ENCODE measurements around the gene MRPL52.
"Not testable (repeated sequence)": the region's sequence is repeated elsewhere in the genome, so short reads cannot be mapped to it uniquely, and the experiment has no call there.

MRPL52 gene

DNA sequence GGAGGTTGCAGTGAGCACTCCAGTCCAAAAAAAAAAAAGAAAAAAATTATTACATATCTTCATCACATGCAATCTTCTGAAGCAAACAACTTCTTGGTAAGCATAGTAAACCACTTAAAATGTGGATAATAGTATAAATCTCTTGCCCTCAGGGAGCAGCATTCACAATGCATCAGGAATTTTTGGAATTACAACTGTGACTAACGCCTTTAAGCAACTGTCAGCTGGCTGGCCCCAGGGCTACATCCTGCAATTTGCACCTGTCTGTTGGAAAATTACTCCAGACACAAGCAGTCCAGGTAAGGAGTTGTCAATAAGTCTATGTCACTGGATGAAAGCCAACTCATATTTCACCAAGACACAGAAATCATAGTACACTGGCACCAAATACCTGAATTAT is 9.0 kb upstream of the MRPL52 start:
- Mint-ChIP-seq H3K27me3 (no peaks in the 10 kb centered on the region), H3K27ac (no peak overlapping the region), H3K9me3 (no peaks in the 10 kb centered on the region), H3K4me1 (peaks cover 29 to 69% of the 10 kb centered on the region in 2 donors), H3K36me3 (no peaks in the 10 kb centered on the region), H3K4me3 (no peak overlapping the region)
- DNase-seq (no peak), ATAC-seq (replicated peaks) (no peak)

DNA sequence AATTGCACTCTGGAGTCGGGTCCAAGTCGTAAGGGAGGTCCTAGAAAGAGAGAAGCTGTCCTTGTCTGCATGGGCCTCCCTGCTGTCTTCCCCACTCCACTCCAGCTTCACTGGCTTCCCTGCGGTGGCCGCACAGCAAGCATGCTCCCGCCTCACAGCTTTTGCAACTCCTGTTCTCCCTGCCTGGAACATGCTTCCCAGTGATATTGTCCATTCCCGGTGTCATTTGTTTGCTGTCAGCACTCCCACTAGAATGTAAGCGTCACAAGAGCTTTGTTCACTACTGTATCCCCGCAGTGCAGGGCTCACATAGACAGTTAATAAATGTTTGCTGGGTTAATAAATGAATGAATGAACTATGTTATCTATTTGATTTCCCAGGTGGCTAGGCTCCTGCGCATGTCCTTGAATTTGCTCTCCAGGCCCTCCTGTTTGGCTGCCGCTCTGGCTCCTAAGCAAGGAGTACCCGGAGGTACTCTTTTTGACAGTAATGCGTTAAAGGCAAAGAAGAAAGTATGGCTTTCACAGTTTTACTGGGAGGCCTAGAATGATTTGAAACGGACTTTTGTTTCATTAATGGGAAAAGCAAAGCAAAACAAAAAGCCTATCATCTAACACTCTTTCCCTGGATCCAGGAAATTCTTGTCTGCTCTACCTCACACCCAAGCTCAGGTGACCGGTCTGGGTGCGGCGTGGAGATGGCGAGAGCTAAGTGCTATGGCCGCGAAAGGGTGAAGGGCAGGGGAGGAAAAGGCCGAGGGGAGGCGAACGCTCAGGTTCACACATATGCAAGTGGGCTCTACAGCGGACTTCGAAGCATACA is 8.3 kb upstream of the MRPL52 start:
- no peaks in the 10 kb centered on the region for H3K9me3 Mint-ChIP-seq
- ATAC-seq (replicated peaks) (no peak), DNase-seq (no peak)
- peaks cover 27 to 67% of the 10 kb centered on the region in 2 donors for H3K4me1 Mint-ChIP-seq
- peak overlapping the region; percentile 69 for H3K27ac Mint-ChIP-seq
- H3K27me3 Mint-ChIP-seq: no peaks in the 10 kb centered on the region
- no peaks in the 10 kb centered on the region for H3K36me3 Mint-ChIP-seq
- H3K4me3 Mint-ChIP-seq: no peak overlapping the region

DNA sequence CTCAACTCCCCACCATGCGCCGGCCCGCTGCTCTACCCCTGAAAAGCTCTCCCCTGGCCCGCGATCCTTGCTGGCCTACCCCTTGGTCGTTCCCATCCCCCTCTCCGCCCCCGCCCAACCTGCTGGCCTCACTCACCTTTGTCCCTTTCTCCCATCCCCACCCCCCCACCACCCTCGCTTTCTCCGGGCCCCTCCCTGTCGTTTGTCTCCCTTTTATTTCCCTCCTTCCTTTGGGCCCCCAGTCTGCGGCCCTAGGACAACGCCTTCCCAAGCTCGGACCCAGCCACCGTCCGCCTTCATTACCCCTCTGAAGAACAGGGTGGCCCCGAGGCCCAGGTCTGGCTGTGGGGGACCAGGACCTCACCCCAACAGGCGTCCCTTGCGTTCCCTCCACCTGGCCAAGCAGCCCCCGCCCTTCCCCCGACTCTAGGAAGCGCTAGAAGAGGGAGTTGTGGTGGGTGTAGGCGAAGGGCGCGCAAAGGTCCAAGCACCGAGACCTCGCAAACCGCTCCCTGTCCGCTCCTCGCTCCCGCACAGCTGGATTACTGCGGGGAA is 7.6 kb upstream of the MRPL52 start:
- no peaks in the 10 kb centered on the region for H3K27me3 Mint-ChIP-seq
- ATAC-seq (replicated peaks): peak in 1 of 2 donors; percentile 4
- no peaks in the 10 kb centered on the region for H3K9me3 Mint-ChIP-seq
- H3K36me3 Mint-ChIP-seq: no peaks in the 10 kb centered on the region
- H3K4me1 Mint-ChIP-seq: peaks cover 27 to 67% of the 10 kb centered on the region in 2 donors
- H3K27ac Mint-ChIP-seq: peak overlapping the region; percentile 69
- peak overlapping the region; percentile 73 to 85 for H3K4me3 Mint-ChIP-seq
- DNase-seq: no peak

DNA sequence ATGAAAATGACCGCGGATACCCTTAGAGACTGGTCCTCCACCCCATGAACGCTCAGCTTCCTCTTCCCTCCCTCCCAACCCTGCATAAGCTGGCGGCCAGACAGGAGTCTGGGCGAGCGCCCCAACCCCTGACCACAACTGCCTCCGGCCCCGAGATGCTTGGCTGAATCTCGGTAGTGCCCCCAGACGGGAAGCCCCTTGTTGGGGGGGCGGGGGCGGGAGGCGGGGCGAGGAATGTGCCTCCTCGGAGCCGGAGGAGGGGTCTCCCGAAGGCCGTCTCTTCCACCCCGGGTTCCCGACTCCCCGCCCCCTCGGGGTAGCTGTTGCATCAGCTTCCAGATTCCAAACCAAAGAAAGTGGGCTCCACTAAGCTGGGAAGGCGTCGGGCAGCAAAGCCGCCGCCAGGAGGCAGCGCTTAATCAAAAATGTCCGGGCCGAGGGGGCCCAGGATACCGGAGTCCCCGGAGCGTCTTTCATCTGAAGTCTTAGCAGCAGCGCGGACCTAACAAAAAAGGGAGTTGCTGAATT is 7.1 kb upstream of the MRPL52 start:
- peaks cover 27 to 63% of the 10 kb centered on the region in 2 donors for H3K4me1 Mint-ChIP-seq

DNA sequence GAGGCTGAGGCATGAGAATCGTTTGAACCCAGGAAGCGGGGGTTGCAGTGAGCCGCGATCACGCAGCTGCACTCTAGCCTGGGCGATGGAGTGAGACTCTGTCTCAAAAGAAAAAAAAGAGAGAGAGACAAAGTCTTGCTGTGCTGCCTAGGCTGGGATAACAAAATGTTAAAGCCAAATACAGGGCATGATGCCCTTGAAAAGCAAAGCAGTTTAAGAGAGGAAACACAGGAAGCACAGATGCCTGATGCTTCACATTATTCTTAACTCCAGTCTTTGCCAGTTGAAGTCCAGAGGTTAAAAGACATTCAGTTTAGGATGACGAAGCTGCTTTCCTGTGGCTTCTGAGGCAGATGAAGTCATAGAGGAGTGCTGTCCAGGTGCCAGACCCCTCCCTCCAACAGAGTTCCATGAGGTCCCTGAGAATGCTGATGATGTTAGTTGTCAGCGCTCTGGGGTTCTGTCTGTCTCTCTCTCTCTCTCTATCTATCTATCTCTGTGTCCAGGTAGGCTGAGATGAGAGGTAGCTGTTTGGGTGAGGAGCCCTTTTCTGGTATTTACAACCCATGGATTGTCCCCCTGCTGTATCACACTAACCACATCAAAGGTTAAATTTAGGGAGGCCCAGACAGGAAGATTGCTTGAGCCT is 4.9 kb upstream of the MRPL52 start:
- Mint-ChIP-seq H3K36me3 (peaks cover 0 to 2% of the 10 kb centered on the region in 2 donors), H3K4me3 (peak overlapping the region; percentile 29 to 64), H3K27ac (peak overlapping the region; percentile 56), H3K4me1 (peaks cover 18 to 54% of the 10 kb centered on the region in 2 donors), H3K9me3 (no peaks in the 10 kb centered on the region), H3K27me3 (no peaks in the 10 kb centered on the region)
- ATAC-seq (replicated peaks) (peak in 1 of 2 donors; percentile 8), DNase-seq (no peak)

More for the DNA sequence above, 7.1 kb upstream of the MRPL52 start:
- Mint-ChIP-seq H3K27ac (peak overlapping the region; percentile 51), H3K36me3 (no peaks in the 10 kb centered on the region), H3K27me3 (no peaks in the 10 kb centered on the region), H3K9me3 (no peaks in the 10 kb centered on the region), H3K4me3 (peak overlapping the region; percentile 73 to 85)
- ATAC-seq (replicated peaks) (peak; percentile 75 to 82), DNase-seq (peak; percentile 47)

DNA sequence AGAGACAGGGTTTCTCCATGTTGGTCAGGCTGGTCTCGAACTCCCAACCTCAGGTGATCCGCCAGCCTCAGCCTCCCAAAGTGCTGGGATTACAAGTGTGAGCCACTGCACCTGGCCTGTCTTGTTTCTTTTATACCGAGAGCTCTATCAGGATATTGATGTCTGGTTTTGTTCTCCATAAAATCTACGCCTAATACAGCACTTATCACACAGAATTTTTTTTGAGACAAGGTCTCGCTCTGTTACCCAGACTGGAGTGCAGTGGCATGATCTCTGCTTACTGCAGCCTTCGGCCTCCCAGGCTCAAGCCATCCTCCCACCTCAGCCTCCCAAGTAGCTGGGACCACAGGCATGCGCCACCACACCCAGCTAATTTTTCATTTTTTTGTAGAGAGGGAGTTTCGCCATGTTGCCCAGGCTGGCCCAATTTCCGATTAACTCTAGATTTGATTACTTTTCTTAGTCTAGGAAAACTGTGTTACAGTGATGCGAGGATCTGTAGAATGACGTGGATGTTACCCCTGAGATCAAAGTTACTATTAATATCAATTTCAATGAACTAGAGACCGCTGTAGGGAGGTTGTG is 519 bp upstream of the MRPL52 start:
- not testable (repeated sequence) for H3K9me3 Mint-ChIP-seq, H3K27me3 Mint-ChIP-seq, DNase-seq
- Mint-ChIP-seq H3K4me1 (peaks cover 21 to 45% of the 10 kb centered on the region in 2 donors), H3K4me3 (peak overlapping the region; percentile 91 to 92), H3K27ac (peak overlapping the region; percentile 96), H3K36me3 (peaks cover 14 to 18% of the 10 kb centered on the region in 2 donors)
- peak in 1 of 2 donors; percentile 3 for ATAC-seq (replicated peaks)

DNA sequence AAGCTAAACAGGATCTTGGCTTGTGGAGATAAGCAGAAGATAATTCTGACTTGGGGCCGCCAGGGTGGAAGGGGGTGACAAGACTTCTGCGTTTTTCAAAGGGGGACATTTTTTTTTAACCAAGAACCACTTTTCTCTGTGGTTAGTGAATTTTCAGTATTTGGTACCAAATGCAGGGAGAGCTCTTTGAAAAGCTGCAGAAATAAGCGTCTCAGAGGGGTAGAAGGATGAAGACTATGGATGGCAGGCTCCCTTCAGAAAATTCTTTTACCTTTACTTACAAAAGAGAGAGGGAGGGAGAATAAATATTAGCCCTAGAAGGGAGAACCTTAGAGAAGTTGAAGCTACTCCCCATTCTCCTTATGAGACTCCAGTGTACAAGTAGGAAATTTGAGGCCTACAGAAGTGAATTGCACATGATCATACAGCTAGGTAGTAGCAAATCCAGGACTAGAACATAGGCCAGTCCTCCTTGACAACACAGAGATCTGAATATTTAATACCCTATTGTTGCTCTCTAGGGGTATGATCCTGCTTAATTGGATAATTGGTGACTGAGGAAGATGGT is 840 bp downstream of the MRPL52 start:
- peaks cover 16 to 34% of the 10 kb centered on the region in 2 donors for H3K4me1 Mint-ChIP-seq
- peaks cover 14 to 29% of the 10 kb centered on the region in 2 donors for H3K36me3 Mint-ChIP-seq
- no peak for DNase-seq
- no peaks in the 10 kb centered on the region for H3K9me3 Mint-ChIP-seq
- no peaks in the 10 kb centered on the region for H3K27me3 Mint-ChIP-seq
- H3K27ac Mint-ChIP-seq: peak overlapping the region; percentile 96
- ATAC-seq (replicated peaks): peak; percentile 15 to 21
- H3K4me3 Mint-ChIP-seq: peak overlapping the region; percentile 91 to 92

DNA sequence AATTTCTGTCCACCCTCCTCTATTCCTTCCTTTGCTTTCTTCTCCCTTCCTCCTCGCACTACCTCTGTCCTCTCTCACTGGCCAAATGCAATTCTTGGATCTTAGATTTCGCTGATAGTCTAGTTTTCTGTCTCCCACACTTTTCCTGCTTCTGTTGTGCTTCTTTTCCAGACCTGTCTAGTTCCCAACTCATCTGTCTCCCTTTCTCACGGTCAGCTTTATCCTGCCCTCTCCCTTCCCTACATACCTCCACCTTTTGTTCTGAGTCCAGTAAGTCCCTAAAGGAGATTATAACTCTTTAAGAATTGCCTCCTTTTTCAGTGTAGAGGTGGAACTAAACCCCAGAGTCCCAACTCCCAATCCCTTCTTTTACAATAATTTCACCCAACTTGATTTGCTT is 5.8 kb downstream of the MRPL52 start:
- DNase-seq (no peak), ATAC-seq (replicated peaks) (no peak)
- no peak overlapping the region for H3K27ac Mint-ChIP-seq
- no peak overlapping the region for H3K4me3 Mint-ChIP-seq
- peaks cover 18 to 37% of the 10 kb centered on the region in 2 donors for H3K36me3 Mint-ChIP-seq
- peaks cover 9 to 20% of the 10 kb centered on the region in 2 donors for H3K27me3 Mint-ChIP-seq
- peaks cover 24 to 46% of the 10 kb centered on the region in 2 donors for H3K4me1 Mint-ChIP-seq
- no peaks in the 10 kb centered on the region for H3K9me3 Mint-ChIP-seq

DNA sequence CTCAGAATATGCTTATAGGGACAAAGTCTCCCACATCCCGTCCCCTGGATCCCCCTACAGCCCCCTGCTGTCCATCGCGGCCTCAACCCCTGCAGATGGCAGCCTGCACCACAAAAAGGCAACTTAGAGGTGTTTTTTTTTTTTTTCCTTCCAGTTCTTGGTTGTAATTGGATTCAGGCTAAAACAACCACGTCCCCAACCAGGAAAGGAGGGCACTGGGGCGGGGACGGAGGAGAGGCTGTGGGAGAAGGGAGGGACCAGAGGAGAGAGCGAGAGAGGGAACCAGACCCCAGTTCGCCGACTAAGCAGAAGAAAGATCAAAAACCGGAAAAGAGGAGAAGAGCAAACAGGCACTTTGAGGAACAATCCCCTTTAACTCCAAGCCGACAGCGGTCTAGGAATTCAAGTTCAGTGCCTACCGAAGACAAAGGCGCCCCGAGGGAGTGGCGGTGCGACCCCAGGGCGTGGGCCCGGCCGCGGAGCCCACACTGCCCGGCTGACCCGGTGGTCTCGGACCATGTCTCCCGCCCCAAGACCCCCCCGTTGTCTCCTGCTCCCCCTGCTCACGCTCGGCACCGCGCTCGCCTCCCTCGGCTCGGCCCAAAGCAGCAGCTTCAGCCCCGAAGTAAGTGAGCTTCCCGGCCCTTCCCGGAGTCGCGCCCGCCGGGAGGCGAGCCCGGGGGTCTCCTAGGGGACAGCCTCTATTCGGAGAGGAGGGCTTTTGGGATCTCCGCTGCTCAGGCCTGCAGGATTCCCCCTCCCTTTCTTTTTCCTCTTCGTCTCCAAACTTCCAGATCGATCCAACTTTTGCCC is 6.8 kb downstream of the MRPL52 start, which contains the start of gene MMP14:
Gene MMP14, plus strand, starts transcription at position 285 of the 813 bp plus-strand sequence. Its CDS starts 233 bp downstream, at position 518.
- Mint-ChIP-seq H3K9me3 (no peaks in the 10 kb centered on the region), H3K4me1 (peaks cover 18 to 36% of the 10 kb centered on the region in 2 donors), H3K4me3 (peak within 1 kb of the TSS; percentile 96 to 99), H3K27me3 (peaks cover 9 to 20% of the 10 kb centered on the region in 2 donors), H3K27ac (peak within 1 kb of the TSS; percentile 91), H3K36me3 (peaks cover 15 to 37% of the 10 kb centered on the region in 2 donors)
- ATAC-seq (replicated peaks) (peak; percentile 18 to 28), DNase-seq (no peak)

DNA sequence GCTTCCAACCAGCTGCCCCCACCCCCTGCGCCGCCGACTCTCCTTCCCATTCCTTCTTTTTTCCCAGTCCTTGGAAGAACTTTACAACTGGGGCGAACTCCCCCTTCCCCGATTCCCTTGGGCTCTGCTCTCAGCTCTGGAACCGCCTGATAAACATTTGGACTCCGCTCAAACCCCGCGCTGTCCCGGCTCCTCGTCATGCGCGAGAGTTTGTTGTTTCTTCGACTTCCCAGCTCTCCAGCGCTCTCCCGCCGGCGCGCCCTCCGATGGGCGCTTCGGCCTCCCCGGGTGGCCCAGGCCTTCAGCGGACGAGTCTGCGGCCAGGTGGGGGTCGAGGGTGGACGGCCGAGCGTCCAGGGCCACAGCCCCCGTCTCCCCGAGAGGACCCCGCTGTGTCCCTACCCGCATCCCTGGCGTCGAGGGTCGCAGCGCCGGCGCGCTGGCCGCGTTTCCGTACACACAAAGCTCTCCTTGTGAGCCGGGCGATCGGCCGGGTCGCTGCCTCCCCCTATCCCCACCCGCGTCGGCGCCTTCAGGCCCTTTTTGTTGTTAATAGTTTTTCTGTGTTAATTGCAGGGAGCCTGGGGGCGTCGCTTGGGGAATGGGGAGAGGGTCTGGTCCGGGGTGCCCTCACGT is 7.5 kb downstream of the MRPL52 start:
- ATAC-seq (replicated peaks) (peak; percentile 61 to 70), DNase-seq (peak; percentile 17)
- Mint-ChIP-seq H3K36me3 (peaks cover 12 to 33% of the 10 kb centered on the region in 2 donors), H3K9me3 (no peaks in the 10 kb centered on the region), H3K4me3 (peak overlapping the region; percentile 96 to 99), H3K4me1 (peaks cover 15 to 33% of the 10 kb centered on the region in 2 donors), H3K27ac (peak overlapping the region; percentile 91), H3K27me3 (peaks cover 9 to 20% of the 10 kb centered on the region in 2 donors)

DNA sequence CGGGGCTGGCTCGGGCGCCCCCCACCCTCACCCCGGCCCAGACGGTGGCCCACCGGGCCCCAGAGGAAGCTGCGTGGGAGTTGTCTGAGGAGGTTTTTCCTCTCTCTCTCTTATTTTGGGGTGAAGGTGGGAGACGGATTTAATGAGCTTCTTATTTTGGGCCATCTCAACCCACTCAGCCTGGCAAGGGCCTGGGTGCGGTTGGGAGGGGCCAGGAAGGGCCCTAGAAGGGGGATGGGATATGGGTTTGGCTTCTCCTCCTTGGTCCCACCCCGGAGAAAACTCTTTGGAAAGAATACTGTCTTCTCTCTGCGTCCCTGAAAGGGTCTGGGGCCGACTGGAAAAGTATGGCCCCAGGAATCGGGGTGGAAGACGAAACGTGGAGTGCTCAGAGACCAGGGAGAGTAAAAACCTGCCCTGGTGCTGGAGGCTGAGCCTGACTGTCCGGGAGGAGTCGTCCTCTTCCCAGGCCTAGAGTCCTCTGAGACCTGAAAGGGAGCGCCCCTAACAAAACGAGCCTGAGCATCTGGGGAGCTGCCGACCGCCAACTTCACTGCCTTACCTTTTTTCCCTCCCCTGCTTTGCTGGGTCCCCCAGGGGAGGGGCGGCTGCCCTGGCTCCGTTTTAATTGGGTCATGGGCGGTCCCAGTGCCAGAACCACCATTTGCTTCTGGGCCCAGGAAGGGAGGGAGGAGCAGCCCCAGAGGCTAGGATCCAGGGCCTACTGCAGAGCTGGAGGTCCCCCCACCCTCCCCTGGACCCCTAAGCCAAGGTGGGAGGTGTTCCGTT is 8.3 kb downstream of the MRPL52 start:
- Mint-ChIP-seq H3K27ac (no peak overlapping the region), H3K4me1 (peaks cover 15 to 33% of the 10 kb centered on the region in 2 donors), H3K27me3 (peaks cover 9 to 20% of the 10 kb centered on the region in 2 donors), H3K4me3 (peak overlapping the region; percentile 96 to 99), H3K36me3 (peaks cover 12 to 29% of the 10 kb centered on the region in 2 donors), H3K9me3 (no peaks in the 10 kb centered on the region)
- DNase-seq (no peak), ATAC-seq (replicated peaks) (peak; percentile 10 to 12)

DNA sequence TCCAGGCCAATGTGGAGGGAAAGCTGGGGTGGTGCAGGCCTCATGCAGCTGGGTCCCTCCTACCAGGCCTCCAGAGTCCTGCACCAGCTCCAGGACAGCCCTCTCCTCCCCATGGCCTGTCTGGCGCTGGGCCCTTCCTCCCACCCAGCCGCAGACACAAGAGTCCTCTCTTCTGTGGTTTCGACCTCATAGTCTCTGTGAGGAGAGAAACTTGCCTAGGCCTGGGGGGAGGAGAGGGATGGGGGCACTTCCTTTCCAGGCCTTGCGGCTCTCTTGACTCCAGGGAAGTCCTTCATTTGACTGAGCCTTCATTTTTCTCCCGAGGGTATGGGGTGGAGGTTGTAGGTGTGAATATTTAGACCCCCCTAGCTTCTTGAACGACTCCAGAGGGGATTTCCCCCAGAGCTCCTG is 8.9 kb downstream of the MRPL52 start:
- DNase-seq (no peak), ATAC-seq (replicated peaks) (peak in 1 of 2 donors; percentile 22)
- H3K27ac Mint-ChIP-seq: peak overlapping the region; percentile 33
- H3K4me3 Mint-ChIP-seq: no peak overlapping the region
- H3K27me3 Mint-ChIP-seq: peaks cover 13 to 20% of the 10 kb centered on the region in 2 donors
- peaks cover 8 to 26% of the 10 kb centered on the region in 2 donors for H3K36me3 Mint-ChIP-seq
- H3K4me1 Mint-ChIP-seq: peaks cover 15 to 33% of the 10 kb centered on the region in 2 donors
- no peaks in the 10 kb centered on the region for H3K9me3 Mint-ChIP-seq

Data from stimulated activated naive B cell treated with anti-CD40 and anti-IgM and Interleukin-4, amounts not matched to agents 10 μg/mL and 1 μg/mL and 100 μg/mL, for 72 hours (primary cell).